Tibial artery (tissue), 4 donors: ENCODE measurements around the gene DRICH1.
"Not testable (repeated sequence)": the region's sequence is repeated elsewhere in the genome, so short reads cannot be mapped to it uniquely, and the experiment has no call there.

ENCODE experiments used
- DNase-seq, 2 donors: peaks; one replicate each; pipeline ENCODE4 v3.0.0-alpha.2; 2019
- H3K27ac ChIP-seq, 2 donors: fragments of 200-600 bp; sonication (generic) in 1 of 2; 1 replicate in 1 of 2; 2 replicates in 1 of 2; pipeline ENCODE4 v1.5.1; 2018 to 2019; ENCODE audit warnings: mild to moderate bottlenecking in 1 of 2
- H3K27me3 ChIP-seq, 2 donors: fragments of 200-600 bp; sonication (generic) in 1 of 2; one replicate each; pipeline versions ENCODE4 v1.5.1 to v1.6.0; 2016 to 2019
- H3K36me3 ChIP-seq, 3 donors: fragments of 200-600 bp; sonication (generic) in 2 of 3; one replicate each; pipeline ENCODE4 v1.5.1; 2016 to 2019; ENCODE audit warnings: mild to moderate bottlenecking in 2 of 3
- H3K4me1 ChIP-seq, 4 donors: fragments of 200-600 bp; sonication (generic) in 2 of 4; 1 replicate in 3 of 4; 2 replicates in 1 of 4; pipeline ENCODE4 v1.5.1; 2016 to 2019
- H3K4me3 ChIP-seq, 2 donors: fragments of 200-600 bp; sonication (generic) in 1 of 2; 1 replicate in 1 of 2; 2 replicates in 1 of 2; pipeline ENCODE4 v1.5.1; 2018 to 2019; ENCODE audit warnings: mild to moderate bottlenecking in 2 of 2
- H3K9me3 ChIP-seq, 3 donors: fragments of 200-600 bp; sonication (generic) in 1 of 3; one replicate each; pipeline ENCODE4 v1.5.1; 2016 to 2019
- intact Hi-C: fragments of 100-400 bp; cut with DNase I; formaldehyde crosslinking; loops from one replicate; pipeline ENCODE4 v1.15.0; 2023; ENCODE audit warnings: low total_unique reads
- TF ChIP-seq, protein P1 (sequence below), 2 experiments: fragments of 200-600 bp in 1 of 2; fragments of 450-650 bp in 1 of 2; IDR thresholded peaks; one replicate each; pipeline ENCODE4 v1.5.1; 2017 to 2019; ENCODE audit warnings: antibody characterized with exemption in 2 of 2, mild to moderate bottlenecking in 1 of 2, moderate library complexity in 1 of 2

Gene DRICH1, protein sequence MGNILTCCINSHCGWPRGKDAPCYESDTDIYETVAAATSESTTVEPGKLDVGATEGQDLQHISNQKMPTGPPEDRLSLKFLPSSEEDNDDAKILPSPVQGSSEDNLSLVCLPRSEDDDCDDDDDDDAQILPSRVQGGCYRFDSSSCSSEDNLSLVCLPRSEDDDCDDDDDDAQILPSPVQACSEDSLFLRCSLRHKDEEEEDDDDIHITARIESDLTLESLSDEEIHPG

DNA sequence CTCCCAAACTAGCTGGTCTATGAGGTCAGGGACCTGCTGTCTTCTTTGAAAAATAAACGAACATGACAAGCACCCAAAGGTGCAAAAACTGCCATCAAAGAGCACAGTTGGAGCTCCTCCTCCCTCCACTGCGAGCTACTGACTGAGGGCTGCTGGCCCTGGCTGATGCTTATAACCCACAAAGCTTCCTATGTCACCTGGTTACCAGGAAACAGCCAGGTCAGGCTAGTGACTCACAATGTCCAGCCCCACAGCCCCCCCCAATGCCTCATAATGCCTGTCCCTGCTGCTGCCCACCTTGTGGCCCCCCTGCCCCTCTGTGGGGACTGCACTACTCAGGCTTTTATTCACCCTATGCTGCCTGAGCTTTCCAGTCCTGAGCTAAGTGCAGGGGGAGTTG, at the start of gene DRICH1:
TSS of gene DRICH1 (minus strand) at position 144 of the 400 bp plus-strand sequence. CDS start 298 bp downstream, outside the sequence.
- Histone ChIP-seq H3K27me3 (no peaks in the 10 kb centered on the region), H3K4me3 (no peak within 1 kb of the TSS), H3K9me3 (no peaks in the 10 kb centered on the region), H3K27ac (no peak within 1 kb of the TSS), H3K4me1 (no peaks in the 10 kb centered on the region), H3K36me3 (peaks cover 0 to 28% (median 0%) of the 10 kb centered on the region in 3 donors)
- intact Hi-C loops = no loop called here
- DNase-seq = no peak
- TF ChIP-seq, protein P1, sequence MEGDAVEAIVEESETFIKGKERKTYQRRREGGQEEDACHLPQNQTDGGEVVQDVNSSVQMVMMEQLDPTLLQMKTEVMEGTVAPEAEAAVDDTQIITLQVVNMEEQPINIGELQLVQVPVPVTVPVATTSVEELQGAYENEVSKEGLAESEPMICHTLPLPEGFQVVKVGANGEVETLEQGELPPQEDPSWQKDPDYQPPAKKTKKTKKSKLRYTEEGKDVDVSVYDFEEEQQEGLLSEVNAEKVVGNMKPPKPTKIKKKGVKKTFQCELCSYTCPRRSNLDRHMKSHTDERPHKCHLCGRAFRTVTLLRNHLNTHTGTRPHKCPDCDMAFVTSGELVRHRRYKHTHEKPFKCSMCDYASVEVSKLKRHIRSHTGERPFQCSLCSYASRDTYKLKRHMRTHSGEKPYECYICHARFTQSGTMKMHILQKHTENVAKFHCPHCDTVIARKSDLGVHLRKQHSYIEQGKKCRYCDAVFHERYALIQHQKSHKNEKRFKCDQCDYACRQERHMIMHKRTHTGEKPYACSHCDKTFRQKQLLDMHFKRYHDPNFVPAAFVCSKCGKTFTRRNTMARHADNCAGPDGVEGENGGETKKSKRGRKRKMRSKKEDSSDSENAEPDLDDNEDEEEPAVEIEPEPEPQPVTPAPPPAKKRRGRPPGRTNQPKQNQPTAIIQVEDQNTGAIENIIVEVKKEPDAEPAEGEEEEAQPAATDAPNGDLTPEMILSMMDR (IDR thresholded peaks at IDR 0.05) = no peak

DNA sequence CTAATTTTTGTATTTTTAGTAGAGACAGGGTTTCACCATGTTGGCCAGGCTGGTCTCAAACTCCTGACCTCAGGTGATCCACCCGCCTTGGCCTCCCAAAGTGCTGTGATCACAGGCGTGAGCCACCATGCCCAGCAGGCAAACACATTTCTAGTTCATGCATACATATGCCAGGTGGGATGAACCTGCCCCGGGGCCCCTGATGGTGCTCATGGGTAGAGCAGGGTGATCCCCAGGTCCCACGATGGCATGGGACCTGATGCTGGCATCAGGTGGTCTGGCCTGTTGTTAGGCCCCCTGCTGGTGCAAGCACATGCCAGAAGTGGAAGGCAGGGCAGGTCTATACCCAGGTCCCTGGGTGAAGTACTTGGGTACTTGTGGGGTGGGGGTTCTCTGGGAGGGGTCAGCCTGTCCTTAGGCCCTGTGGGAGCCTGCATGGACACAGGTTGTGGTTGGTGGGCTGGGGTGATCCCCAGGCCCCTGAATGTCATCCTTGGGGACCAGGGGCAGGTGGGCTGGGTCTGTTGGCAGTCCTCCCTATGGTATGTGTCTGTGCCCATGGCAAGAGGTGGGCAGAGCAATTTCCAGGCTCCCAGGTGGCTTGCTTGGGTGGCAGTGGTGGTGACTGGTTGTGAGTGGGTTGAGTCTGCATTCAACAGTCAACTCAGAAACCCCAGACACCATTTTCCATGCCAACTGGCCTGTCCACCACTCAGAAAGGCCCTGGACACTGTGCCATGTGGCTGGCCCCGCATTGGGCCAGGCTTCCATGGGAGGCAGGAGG, 49.1 kb upstream of the DRICH1 start:
- H3K27ac ChIP-seq = no peak overlapping the region
- DNase-seq = peak in 1 of 2 donors; percentile 57
- TF ChIP-seq, protein P1 (IDR thresholded peaks at IDR 0.05) = no peak
- H3K4me1 ChIP-seq = no peaks in the 10 kb centered on the region
- H3K27me3 ChIP-seq = no peaks in the 10 kb centered on the region
- H3K4me3 ChIP-seq = no peak overlapping the region
- H3K9me3 ChIP-seq = no peaks in the 10 kb centered on the region
- H3K36me3 ChIP-seq = peaks cover 5 to 63% (median 32%) of the 10 kb centered on the region in 3 donors
- intact Hi-C loops = no loop called here

DNA sequence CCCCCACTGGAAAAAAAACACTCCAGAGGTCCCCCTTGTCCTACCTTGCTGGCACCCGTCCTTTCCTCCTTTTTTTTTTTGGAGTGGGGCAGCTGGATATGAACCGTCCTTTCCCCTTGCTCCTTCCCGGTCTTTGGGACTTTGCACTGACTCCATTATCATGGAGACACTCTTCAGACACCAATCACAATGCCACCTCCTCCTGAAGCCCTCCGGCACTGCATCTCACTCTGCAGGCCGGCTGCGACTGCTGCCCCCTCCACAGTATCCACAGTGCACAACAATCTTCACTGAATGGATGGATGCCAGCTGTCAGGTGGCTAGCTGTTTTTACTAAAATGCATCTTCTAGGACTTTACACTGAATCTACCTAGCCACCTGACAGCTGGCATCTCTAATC, 46.0 kb upstream of the DRICH1 start:
- Histone ChIP-seq H3K27me3 (no peaks in the 10 kb centered on the region), H3K9me3 (no peaks in the 10 kb centered on the region), H3K4me3 (no peak overlapping the region), H3K4me1 (no peaks in the 10 kb centered on the region), H3K36me3 (peaks cover 4 to 52% (median 28%) of the 10 kb centered on the region in 3 donors), H3K27ac (no peak overlapping the region)
- DNase-seq = peak; percentile 2 to 20
- TF ChIP-seq, protein P1 (IDR thresholded peaks at IDR 0.05) = no peak
- intact Hi-C loops = no loop called here

DNA sequence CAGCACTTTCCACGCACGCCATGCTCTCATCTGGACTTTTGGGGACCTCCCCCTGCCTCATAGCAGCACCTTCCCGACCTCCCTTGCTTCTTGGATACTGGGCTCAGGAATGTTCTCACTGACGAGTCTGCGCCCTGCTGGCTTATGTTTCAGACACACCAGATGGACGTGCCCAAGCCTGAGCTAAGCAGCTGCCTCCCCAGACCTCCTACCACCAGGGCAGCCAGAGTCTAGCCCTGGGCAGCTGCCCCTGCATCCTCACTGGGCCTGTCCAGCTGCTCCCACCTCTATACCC, 45.5 kb upstream of the DRICH1 start:
- Histone ChIP-seq H3K27me3 (no peaks in the 10 kb centered on the region), H3K4me3 (no peak overlapping the region), H3K9me3 (no peaks in the 10 kb centered on the region), H3K36me3 (peaks cover 0 to 48% (median 23%) of the 10 kb centered on the region in 3 donors), H3K27ac (no peak overlapping the region), H3K4me1 (no peaks in the 10 kb centered on the region)
- TF ChIP-seq, protein P1 (IDR thresholded peaks at IDR 0.05) = no peak
- intact Hi-C loops = no loop called here
- DNase-seq = peak in 1 of 2 donors; percentile 15

DNA sequence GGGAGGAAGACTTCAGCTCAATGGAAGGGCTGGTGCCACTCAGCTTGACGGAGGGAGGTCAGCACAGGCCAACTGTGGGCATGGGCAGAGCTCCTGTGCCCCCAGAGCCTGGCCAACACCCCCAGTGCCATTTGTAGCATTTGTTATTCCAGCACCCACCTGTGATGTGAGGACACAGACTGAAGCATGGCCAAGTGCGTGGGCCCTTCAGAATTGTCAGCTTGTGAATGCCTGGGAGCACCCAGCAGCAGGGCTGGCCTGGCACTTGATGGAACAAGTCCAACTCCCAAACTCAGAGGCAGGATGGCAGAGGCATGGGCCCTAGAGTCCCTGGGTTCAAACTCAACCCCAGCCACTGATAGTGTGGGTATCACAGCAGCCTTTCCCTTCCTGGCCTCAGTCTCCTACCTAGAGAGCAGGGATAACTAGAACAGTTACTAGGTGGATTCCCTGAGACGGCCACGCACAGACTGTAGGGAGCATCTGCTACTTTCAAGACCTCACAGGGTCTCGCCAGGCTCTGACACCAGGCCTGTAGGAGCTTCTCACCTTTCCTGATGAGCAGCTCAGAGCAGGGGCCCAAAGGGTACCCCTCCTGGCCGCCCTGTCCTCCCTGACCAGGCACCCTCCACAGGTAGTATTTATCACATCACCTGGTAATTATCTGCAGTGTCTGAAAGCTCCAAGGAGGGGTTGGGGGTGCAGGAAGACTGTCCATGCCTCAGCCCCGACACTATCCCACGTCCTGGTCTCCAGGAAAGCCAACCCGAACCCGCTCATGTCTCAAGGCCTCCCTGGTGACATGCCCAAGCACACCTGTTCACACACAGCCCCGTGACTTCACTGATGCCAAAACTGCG, 45.0 kb upstream of the DRICH1 start:
- peak; percentile 5 to 49 for DNase-seq
- H3K9me3 ChIP-seq, H3K4me1 ChIP-seq, H3K27me3 ChIP-seq, H3K27ac ChIP-seq, H3K4me3 ChIP-seq, intact Hi-C loops: not testable (repeated sequence)
- H3K36me3 ChIP-seq = peaks cover 0 to 49% (median 22%) of the 10 kb centered on the region in 3 donors
